PFSK-1 (cell line): ENCODE data around the gene PRPF18.

Source experiments
- POLR2AphosphoS5 ChIP-seq: IDR thresholded peaks from 2 replicates; pipeline ENCODE4 v1.6.1; 2012; ENCODE audit warnings: low read depth, mild to moderate bottlenecking, control low read depth, low read length, moderate library complexity
- TF ChIP-seq, protein P1 (sequence below), 2 experiments: IDR thresholded peaks; 2 replicates each; pipeline versions ENCODE4 v1.6.1 to v1.8.0; 2011 to 2012; ENCODE audit warnings: low read depth in 2 of 2, low read length in 2 of 2, control low read depth in 1 of 2, inconsistent platforms in 1 of 2, mild to moderate bottlenecking in 1 of 2, moderate library complexity in 1 of 2; ENCODE audit not compliant: insufficient read depth in 1 of 2

- TF ChIP-seq, protein P1, sequence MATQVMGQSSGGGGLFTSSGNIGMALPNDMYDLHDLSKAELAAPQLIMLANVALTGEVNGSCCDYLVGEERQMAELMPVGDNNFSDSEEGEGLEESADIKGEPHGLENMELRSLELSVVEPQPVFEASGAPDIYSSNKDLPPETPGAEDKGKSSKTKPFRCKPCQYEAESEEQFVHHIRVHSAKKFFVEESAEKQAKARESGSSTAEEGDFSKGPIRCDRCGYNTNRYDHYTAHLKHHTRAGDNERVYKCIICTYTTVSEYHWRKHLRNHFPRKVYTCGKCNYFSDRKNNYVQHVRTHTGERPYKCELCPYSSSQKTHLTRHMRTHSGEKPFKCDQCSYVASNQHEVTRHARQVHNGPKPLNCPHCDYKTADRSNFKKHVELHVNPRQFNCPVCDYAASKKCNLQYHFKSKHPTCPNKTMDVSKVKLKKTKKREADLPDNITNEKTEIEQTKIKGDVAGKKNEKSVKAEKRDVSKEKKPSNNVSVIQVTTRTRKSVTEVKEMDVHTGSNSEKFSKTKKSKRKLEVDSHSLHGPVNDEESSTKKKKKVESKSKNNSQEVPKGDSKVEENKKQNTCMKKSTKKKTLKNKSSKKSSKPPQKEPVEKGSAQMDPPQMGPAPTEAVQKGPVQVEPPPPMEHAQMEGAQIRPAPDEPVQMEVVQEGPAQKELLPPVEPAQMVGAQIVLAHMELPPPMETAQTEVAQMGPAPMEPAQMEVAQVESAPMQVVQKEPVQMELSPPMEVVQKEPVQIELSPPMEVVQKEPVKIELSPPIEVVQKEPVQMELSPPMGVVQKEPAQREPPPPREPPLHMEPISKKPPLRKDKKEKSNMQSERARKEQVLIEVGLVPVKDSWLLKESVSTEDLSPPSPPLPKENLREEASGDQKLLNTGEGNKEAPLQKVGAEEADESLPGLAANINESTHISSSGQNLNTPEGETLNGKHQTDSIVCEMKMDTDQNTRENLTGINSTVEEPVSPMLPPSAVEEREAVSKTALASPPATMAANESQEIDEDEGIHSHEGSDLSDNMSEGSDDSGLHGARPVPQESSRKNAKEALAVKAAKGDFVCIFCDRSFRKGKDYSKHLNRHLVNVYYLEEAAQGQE (IDR thresholded peaks at IDR 0.05; ENCODE audit: insufficient read depth in 1 of 2, low read depth in 2 of 2, low read length in 2 of 2), result no peak
- TF ChIP-seq POLR2AphosphoS5, result no peak
These were observed 36.0 kb upstream of the PRPF18 start for GRCh38 chr10:13550802-13551201.
